ENCODE measurements around the gene RHBDL1. TPM values are rescaled to one million over a fixed set of nuclear protein-coding genes. Genes with fewer than 3 reads are reported as not detected.

Gene RHBDL1
- total RNA-seq, 2 experiments from 2014 or later: 0.79 to 0.89 TPM

DNA sequence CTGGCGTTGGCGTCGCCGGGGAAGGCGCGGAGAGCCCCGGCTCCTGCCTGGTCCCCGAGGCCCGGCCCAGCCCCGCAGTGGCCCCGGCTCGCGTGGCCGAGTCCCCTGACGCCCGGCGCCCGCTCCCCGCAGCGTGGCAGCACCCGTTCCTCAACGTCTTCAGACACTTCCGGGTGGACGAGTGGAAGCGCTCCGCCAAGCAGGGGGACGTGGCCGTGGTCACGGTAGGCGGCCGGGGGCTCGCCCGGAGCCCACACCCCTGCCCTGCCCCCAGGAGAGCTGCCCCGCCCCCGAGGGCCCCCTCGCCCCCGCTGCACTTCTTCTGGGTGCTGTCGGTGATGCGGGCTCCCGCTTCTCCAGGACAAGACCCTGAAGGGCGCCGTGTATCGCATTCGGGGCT, 25.8 kb upstream of the RHBDL1 start:
- peak overlapping the region; percentile 15 for H3K27ac Mint-ChIP-seq

GRCh38 chr16:651844-652243, 23.6 kb upstream of the RHBDL1 start:
- no peaks in the 10 kb centered on the region for H3K27me3 Mint-ChIP-seq
- H3K4me3 Mint-ChIP-seq: peak overlapping the region; percentile 21
- no peaks in the 10 kb centered on the region for H3K9me3 Mint-ChIP-seq
- no peak overlapping the region for H3K27ac Mint-ChIP-seq
- peaks cover 9% of the 10 kb centered on the region for H3K4me1 Mint-ChIP-seq (ENCODE audit: low read depth)
- ATAC-seq: no peak
- ChIA-PET CTCF (no interaction called here), POLR2A (interaction anchor here (1.1 to 4.8 kb wide), 4 partner anchors 10 to 33 kb away, joined by 4 to 28 read pairs (median 8); partner anchors contain the start of gene RHOT2)
- H3K36me3 Mint-ChIP-seq (ENCODE audit: low read depth): peaks cover under 1% of the 10 kb centered on the region
- intact Hi-C loops (cut with micrococcal nuclease): no loop called here
- DNase-seq: no peak
- TF ChIP-seq, protein P1, sequence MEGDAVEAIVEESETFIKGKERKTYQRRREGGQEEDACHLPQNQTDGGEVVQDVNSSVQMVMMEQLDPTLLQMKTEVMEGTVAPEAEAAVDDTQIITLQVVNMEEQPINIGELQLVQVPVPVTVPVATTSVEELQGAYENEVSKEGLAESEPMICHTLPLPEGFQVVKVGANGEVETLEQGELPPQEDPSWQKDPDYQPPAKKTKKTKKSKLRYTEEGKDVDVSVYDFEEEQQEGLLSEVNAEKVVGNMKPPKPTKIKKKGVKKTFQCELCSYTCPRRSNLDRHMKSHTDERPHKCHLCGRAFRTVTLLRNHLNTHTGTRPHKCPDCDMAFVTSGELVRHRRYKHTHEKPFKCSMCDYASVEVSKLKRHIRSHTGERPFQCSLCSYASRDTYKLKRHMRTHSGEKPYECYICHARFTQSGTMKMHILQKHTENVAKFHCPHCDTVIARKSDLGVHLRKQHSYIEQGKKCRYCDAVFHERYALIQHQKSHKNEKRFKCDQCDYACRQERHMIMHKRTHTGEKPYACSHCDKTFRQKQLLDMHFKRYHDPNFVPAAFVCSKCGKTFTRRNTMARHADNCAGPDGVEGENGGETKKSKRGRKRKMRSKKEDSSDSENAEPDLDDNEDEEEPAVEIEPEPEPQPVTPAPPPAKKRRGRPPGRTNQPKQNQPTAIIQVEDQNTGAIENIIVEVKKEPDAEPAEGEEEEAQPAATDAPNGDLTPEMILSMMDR (IDR thresholded peaks at IDR 0.05): no peak

More for the DNA sequence above, 25.8 kb upstream of the RHBDL1 start:
- peaks cover 3% of the 10 kb centered on the region for H3K36me3 Mint-ChIP-seq (ENCODE audit: low read depth)
- intact Hi-C loops (cut with micrococcal nuclease): no loop called here
- H3K27me3 Mint-ChIP-seq: no peaks in the 10 kb centered on the region
- POLR2A ChIA-PET: interaction anchor here (0.8 to 4.8 kb wide), 9 partner anchors 12 to 82 kb away, joined by 3 to 28 read pairs (median 4); partner anchors contain the start of genes JMJD8, METTL26, RHBDL1 and RHOT2
- peaks cover 14% of the 10 kb centered on the region for H3K4me1 Mint-ChIP-seq (ENCODE audit: low read depth)
- TF ChIP-seq, protein P1 (IDR thresholded peaks at IDR 0.05): no peak
- CTCF ChIA-PET: interaction anchor here (0.6 to 1.2 kb wide), 4 partner anchors 10 to 29 kb away, joined by 3 to 5 read pairs (median 3); partner anchors contain the start of gene RHOT2
- ATAC-seq: peak; percentile 15
- peak overlapping the region; percentile 74 for H3K4me3 Mint-ChIP-seq
- H3K9me3 Mint-ChIP-seq: no peaks in the 10 kb centered on the region
- peak; percentile 18 for DNase-seq

- Mint-ChIP-seq H3K9me3 (no peaks in the 10 kb centered on the region), H3K4me1 (ENCODE audit: low read depth) (peaks cover 8% of the 10 kb centered on the region), H3K4me3 (no peak overlapping the region), H3K27ac (no peak overlapping the region), H3K27me3 (no peaks in the 10 kb centered on the region), H3K36me3 (ENCODE audit: low read depth) (no peaks in the 10 kb centered on the region)
- TF ChIP-seq, protein P1 (IDR thresholded peaks at IDR 0.05): no peak
- intact Hi-C loops (cut with micrococcal nuclease): no loop called here
- ChIA-PET POLR2A (interaction anchor here (3.5 kb wide), 1 partner anchor 16 kb away, joined by 11 read pairs; the partner anchor contains the start of gene RHOT2), CTCF (interaction anchor here (0.9 kb wide), 1 partner anchor 15 kb away, joined by 3 read pairs; the partner anchor contains the start of gene RHOT2)
- DNase-seq: no peak
- ATAC-seq: no peak
Observed at GRCh38 chr16:652454-653305, 22.8 kb upstream of the RHBDL1 start.

GRCh38 chr16:654034-654433, 21.4 kb upstream of the RHBDL1 start:
- intact Hi-C loops (cut with micrococcal nuclease): no loop called here
- Mint-ChIP-seq H3K4me1 (ENCODE audit: low read depth) (peaks cover 4% of the 10 kb centered on the region), H3K9me3 (no peaks in the 10 kb centered on the region), H3K4me3 (no peak overlapping the region), H3K27me3 (no peaks in the 10 kb centered on the region), H3K36me3 (ENCODE audit: low read depth) (no peaks in the 10 kb centered on the region), H3K27ac (no peak overlapping the region)
- TF ChIP-seq, protein P1 (IDR thresholded peaks at IDR 0.05): no peak
- DNase-seq (no peak), ATAC-seq (no peak)
- POLR2A ChIA-PET: no interaction called here
- CTCF ChIA-PET: interaction anchor here (0.6 kb wide), 1 partner anchor 693 kb away, joined by 3 read pairs; no protein-coding TSS in a partner anchor

DNA sequence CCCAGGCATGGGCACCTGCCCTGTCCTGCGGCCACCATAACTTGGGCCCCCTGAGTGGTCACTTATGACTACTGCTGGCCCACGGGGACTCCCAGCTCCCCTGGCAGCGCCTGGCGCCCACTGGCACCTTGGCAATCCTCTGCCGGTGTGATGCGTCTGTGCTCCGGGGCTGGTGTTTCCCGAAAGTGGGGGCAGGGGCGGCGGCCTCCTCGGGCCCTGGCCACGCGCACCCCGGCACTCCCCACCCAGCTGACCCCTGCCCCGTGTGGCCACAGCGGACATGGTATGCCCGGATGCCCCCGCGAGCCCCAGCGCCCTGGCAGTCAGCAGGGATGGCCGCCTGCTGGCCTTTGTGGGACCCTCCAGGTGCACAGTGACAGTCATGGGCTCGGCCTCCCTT, 18.0 kb upstream of the RHBDL1 start:
- ChIA-PET POLR2A (interaction anchor here (0.6 kb wide), 1 partner anchor 9 kb away, joined by 3 read pairs; no protein-coding TSS in a partner anchor), CTCF (no interaction called here)
- DNase-seq: no peak
- Mint-ChIP-seq H3K27ac (no peak overlapping the region), H3K9me3 (no peaks in the 10 kb centered on the region), H3K4me1 (ENCODE audit: low read depth) (peaks cover 7% of the 10 kb centered on the region), H3K27me3 (no peaks in the 10 kb centered on the region), H3K4me3 (no peak overlapping the region), H3K36me3 (ENCODE audit: low read depth) (peaks cover 4% of the 10 kb centered on the region)
- intact Hi-C loops (cut with micrococcal nuclease): no loop called here
- ATAC-seq: no peak
- TF ChIP-seq, protein P1 (IDR thresholded peaks at IDR 0.05): no peak

Measured in activated CD8-positive, alpha-beta T cell treated with anti-CD3 and anti-CD28 coated beads for 36 hours (primary cell).